ENCODE results near the gene PRKCA.

PRKCA gene

DNA sequence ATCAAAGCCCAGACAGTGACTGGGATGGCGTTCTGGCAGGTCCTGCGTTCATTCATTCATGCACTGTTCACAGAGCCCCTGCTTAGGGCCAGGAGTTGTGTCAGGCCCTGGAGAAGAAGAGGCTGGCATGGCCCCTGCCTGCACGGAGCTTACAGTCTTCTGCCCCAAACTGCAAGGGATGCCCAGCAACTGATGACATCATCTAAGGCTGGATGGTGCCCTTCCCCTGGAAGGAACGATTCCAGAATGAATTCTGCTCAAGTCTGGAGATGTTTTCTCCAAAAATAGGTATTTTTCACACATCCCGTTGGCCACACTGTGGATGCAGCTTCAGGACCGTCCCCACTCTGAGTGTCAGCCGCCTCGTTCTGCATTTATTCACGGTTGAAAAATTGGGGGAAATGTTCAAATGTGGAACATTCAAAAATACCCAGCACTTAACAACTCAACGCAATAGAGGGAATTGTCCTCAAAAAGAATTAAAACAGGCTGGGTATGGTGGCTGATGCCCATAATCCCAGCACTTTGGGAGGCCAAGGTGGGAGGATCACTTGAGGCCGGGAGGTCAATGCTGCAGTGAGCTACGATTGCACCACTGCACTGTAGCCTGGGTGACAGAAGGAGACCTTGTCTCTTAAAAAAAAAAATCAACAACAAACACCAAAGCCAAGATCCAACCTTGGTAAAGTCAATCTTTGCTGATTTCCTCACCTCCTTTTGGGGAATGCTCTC, 508.7 kb downstream of the PRKCA start:
- no peak for DNase-seq (ENCODE audit: low spot score)

DNA sequence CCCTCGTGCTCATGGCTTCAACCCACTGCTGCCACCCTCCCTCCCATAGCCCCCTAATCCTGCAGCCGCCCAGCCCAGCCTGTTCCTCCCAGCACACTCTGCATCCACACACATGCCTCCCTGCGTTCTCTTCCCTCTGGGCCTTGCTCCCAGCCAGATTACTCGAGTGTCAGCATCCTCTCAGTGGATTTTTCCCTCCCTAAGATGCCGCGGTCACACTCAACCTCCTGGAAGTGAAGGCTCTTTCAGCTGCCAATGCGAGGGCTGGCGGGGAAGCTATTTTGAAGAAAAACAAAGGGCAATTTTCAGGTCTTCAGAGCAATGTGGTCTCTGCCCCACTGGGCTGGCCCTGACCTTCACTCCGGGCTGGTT, 509.3 kb downstream of the PRKCA start:
- no peak for DNase-seq (ENCODE audit: low spot score)

DNA sequence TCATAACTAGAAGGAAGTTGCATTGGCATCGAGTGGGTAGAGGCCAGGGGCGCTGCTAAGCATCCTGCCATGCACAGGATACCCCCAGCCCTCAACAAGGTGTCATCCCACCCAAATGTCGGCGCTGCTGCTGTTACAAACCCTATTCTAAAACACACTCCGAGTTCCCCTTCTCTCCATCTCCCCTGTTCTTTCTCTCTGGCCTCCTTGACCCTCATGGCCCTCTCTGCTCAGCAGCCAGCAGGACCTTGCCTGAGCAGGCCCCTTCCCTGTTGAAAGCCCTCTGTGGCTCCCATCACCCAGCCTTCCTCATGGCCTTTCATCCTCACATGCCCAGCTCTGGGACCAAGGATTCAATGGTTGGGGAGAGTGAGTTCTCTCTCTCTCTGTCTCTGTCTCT, 510.2 kb downstream of the PRKCA start:
- no peak for DNase-seq (ENCODE audit: low spot score)

- DNase-seq (ENCODE audit: low spot score), result no peak
Observed at GRCh38 chr17:66813296-66813695, 510.9 kb downstream of the PRKCA start.

- DNase-seq (ENCODE audit: low spot score), result no peak
Observed at GRCh38 chr17:66814026-66814425, 511.6 kb downstream of the PRKCA start.

DNA sequence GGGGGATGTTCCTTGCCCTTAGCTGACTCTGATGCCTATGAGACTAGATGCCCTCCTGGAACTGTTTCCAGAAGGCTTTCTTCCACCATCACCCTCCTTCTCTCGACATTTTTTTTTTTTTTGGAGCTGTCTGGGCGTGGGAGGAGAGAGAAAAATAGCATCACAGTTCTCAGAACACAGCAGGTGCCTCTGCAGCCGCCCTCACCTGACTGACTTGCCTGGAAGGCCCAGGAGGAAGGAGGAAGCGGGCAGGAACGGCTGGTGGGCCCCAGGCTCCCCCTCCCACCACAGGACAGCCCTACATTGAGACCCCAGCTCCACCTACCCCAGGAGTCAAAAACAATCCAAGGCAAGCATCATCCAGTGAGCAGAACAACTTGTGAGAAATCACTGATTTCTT, 512.2 kb downstream of the PRKCA start:
- no peak for DNase-seq (ENCODE audit: low spot score)

DNA sequence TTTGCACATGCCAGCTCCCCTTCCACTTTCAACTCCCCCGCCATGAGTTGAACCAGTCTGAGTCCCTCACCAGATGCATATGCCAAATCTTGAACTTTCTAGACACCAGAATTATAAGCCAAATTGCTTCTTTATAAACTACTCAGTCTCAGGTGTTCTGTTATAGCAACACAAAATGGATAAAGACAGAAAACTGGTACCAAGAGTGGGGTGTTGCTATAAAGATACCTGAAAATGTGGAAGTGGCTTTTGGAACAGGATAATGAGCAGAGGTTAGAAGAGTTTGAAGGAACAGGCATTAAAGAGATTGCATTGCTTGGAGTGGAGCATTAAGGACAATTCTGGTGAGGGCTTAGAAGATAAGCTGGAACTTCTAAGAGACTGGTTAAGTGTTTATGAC, 515.3 kb downstream of the PRKCA start:
- DNase-seq (ENCODE audit: low spot score), result no peak

GRCh38 chr17:66819466-66819865, 517.1 kb downstream of the PRKCA start:
- no peak for DNase-seq (ENCODE audit: low spot score)

DNA sequence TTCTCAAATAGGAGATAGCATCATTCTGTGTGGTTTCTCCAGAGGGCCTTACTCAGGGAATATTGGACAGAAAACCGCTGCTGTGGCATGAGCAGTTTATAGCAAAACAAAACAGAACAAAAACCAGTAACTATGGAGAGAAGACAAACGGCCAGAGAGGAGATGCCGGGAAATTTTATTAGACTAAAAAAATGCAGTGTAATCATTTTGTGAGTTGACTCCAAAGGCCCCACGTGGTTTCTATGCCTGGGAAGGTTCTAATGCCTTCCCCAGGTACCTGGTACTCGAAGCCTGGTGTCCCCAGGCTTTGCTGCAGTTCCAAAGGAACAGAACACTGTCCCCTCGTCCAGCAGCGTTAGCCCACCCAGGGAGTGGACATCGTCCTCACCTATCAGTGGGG, 519.6 kb downstream of the PRKCA start:
- DNase-seq (ENCODE audit: low spot score), result no peak

GRCh38 chr17:66826856-66827255, 524.4 kb downstream of the PRKCA start:
- no peak for DNase-seq (ENCODE audit: low spot score)

DNA sequence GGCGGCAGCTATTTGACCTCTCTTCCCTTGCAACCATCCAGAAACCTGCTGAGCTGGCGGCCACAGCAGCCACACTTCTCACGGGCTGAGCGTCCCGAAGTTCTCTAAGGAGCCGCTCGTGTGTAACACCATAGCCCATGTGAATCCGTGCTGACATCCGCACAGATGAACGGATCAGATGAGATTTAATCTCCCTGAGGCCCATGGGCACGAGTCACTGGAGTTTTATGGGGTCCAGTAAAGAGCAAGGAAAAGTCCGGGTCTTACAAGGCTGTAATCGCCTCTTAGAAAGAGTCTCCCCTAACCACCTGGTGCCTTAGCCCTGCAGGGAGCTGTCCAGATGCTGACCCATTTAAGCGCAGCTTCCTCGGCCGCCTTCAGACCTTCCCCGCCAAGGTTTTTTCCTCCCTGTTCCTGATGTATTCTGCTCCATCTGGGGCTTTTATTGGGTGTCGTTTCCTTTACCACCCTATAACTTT, 527.0 kb downstream of the PRKCA start:
- no peak for DNase-seq (ENCODE audit: low spot score)

GRCh38 chr17:66829883-66830282, 527.5 kb downstream of the PRKCA start:
- no peak for DNase-seq (ENCODE audit: low spot score)

DNA sequence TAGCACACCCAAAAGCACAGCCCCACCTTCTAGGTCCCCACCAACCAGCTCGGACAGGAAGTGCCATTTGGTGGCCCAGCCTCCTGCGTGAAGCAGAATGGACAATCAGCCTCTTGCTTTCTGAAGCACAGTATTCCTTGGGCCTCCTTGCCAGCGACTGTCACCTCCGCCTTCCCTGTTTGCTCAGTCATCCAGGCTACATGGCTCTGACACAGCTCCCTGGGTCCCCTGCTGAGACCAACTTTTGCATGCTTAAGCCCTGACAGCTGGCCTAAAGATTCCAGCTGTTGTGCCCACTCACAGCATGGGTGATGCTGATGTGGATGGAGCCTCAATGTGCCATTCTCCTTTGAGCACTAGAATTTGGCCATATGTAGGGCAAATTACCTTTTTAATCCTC, 528.0 kb downstream of the PRKCA start:
- no peak for DNase-seq (ENCODE audit: low spot score)

DNA sequence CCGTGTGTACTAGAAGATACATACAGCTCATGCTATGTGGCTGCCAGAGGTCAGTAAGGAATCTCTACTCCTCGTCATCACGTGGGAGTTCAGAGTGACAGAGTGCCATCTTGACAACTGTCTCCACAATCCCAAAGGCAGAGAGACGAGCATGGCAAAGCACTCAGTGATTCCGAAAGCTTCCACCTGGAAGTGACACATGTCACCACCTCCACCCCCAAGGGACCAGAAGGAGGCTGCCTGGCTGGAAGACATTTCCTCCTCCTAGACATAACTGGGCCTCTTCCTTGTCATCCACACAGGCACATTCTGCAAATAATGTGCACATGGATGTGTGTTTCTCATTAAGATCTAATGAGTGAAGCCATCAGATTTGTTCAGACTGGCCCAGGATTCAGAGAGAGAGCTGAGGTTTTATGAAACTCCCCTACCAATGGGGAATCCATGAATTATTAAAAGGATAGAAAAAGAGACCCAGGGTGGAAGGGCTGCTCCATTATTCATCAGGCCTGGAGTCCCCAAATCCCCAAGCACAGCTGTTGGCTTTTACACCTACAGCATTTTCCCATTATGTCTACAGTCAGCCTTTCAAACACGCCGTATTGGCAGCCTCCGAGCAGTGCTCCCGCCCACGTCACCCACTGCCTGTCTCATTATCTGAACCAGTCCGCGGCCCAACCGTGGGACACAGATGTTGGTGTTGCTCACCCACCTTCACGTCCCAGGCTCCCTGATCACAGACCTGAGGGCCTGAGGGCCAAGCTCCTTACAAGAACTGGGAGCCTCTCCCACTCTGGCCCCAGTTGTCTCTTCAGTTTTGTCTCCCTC, 529.2 kb downstream of the PRKCA start:
- no peak for DNase-seq (ENCODE audit: low spot score)

- no peak for DNase-seq (ENCODE audit: low spot score)
Observed at GRCh38 chr17:66833201-66833600, 530.8 kb downstream of the PRKCA start.

GRCh38 chr17:66834426-66834918, 532.1 kb downstream of the PRKCA start:
- no peak for DNase-seq (ENCODE audit: low spot score)

DNA sequence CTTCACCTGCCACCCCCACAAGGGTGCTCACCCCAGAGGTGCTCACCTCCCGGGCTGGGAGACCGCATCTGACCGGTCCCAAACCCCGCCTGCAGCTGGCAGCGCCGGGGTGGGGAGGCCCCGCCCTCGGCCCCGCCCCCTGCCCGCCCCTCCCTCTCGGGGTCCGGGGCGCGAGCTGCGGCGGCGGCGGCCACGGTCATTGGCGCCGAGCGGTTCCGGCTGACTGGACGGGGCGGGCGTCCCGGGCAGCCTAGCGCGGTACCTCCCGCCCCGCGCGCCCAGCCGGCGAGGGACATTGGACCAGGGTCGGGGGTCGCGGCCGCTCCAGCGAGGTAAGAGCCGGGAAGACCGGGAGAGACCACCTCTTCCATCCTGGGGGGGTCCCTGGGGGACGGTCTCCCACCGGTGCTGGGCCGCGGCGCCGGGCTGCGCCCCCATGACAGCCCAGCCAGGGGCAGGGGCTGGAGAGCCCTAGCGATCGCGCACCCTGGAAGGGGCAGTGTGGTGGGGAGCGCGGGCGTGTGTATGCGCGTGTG, 532.6 kb downstream of the PRKCA start, which contains the start of gene CACNG5:
Gene CACNG5 (plus strand): TSS at position 199 of the 536 bp plus-strand sequence. CDS start 42,216 bp downstream, outside the sequence.
- DNase-seq (ENCODE audit: low spot score), result no peak

DNA sequence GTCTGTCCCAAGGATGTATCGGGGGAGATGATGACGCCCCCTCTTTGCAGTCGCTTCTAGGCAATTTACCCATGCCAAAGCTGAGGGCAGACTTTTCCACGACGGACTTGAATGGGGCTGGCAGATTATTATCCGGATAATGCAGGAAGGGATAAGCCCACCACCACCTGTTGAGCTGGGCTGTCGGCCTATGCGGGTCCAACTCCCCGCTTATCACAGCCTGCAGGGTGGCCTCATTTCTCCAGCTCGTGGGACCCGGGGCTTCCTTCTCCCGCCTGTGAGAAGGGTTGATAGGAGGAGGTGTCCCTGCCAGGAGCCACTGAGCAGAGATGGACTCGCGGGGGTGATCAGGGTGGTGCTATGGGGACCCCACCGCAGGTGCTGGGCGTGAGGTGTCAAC, 533.1 kb downstream of the PRKCA start:
- no peak for DNase-seq (ENCODE audit: low spot score)

DNA sequence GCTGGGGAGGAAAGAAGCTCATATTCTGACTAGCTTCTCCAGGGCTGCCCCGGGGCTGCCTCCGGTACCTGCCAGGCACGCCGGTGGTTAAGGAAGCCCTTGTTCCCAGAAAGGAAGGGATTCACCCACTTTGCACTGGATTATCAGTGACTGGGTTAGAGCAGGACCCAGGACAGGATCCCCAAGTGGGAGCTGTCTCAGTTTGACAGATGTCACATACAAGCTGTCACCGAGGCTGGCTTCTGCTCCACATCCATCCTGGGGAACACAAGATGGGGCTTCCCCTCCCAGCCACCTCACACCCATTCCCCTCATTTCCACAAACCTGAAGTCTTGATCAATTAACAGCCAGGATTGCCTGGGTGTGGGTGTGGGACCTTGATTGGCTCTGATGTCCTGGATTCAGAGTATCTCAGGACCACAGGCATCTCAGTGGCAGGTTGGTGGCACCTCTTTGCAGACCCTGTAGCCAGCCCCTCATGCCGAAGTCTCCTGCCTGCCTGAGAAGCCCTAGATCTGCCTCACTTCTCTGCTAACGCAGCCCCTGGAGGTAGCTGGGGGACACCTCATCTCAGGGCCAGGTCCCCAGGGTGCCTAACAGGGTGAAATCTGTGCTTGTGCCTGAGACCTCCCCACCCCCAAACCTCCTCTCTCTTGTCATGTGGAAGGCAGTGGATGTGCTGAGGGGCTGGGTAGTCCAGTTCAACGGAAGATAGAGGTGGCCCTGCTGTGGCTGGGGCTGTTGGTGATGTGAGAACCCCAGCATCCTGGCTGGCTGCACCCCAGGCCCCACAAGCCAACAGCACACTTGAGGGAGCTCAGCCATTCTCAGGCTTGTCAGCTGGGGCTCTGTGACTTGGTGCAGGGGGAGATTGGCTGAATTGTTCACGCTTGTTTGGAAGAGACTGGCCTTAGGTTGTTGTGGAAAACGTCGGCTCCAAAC, 533.9 kb downstream of the PRKCA start:
- DNase-seq (ENCODE audit: low spot score), result no peak

DNA sequence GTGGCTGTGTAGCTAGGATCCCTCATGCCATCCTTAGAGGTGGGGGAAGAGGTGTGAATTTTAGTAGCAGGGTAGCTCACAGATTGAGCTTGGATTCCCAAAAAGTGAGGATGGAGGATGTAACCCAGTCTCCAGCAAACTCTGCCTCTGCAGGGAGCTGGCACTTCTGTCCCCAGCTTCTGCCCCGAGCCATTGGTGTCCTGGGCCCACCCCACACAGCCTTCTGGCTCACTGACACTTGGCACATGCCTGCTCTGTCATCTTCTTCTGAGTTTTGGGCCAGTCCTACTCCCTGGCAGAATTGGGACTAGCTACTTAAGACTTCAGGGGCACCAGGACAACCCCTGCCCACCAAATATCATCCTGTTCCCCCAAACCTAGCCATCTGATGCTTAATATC, 534.8 kb downstream of the PRKCA start:
- DNase-seq (ENCODE audit: low spot score), result no peak

- DNase-seq (ENCODE audit: low spot score), result no peak
Observed at GRCh38 chr17:66837885-66838665, 535.7 kb downstream of the PRKCA start.

All from CD4-positive, alpha-beta T cell treated with Interleukin-15 for 4 hours (primary cell).